ENCODE data around the gene GPR141.

DNA sequence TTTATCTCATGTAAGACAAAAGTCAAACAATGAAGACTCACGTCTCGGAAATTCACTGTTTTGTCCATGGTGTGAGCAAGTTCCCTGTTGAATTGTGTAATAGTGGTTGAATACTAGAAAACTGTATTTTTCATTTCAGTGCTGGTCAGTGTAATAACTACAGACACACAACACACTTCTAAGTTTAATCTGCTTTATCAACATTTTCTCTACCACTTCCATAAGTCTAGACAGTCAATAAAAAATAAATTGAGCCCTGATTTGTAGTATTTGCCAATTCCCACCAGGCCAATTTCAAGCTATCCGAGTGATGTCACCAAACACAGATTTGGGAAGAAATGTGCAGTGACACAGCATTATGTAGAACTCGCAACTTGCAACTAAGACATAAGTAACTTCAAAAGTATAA is 81.9 kb downstream of the GPR141 start:
- TF ChIP-seq CTCF (IDR thresholded peaks at IDR 0.05; ENCODE audit: extremely low read depth in 1 of 2, insufficient read depth in 1 of 2, low read depth in 1 of 2, low read length in 2 of 2) (no peak), POLR2A (IDR thresholded peaks at IDR 0.05; ENCODE audit: low read depth, low read length) (no peak), POLR2AphosphoS5 (IDR thresholded peaks at IDR 0.05; ENCODE audit: insufficient read depth, low read depth, low read length) (no peak)
